GM18511 (cell line): Measurements from ENCODE around the gene RHOJ.
"Not testable (repeated sequence)": the region's sequence is repeated elsewhere in the genome, so short reads cannot be mapped to it uniquely, and the experiment has no call there.

ENCODE experiments used
- ATAC-seq: cut with Tn5 transposase; IDR thresholded peaks from one replicate; pipeline ENCODE4 v1.9.1; 2021; ENCODE audit warnings: mild to moderate bottlenecking, moderate library complexity; ENCODE audit not compliant: unreplicated experiment

Gene RHOJ

DNA sequence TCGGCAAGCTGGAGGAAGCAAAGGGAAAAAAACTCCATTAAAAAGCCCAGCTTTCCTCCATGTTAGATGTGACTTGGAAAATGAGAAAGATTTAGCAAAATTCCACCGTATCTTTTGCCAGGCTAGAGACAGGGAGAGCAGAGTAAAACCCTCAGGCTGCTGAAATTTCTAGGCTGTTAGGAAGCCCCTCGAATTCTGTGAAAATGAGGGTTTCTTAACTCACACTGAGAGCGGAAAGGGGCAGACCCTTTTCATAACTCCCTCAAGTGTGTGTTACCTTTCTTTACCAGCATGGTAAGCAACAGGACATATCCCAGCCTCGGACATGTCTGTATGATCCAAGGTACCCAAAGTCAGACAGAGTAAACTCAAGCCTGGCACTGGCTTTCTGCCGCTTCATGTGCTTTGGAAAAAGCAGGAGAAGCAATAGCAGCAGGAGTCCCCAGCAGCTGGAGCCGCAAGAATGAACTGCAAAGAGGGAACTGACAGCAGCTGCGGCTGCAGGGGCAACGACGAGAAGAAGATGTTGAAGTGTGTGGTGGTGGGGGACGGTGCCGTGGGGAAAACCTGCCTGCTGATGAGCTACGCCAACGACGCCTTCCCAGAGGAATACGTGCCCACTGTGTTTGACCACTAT, at the start of gene RHOJ:
Gene RHOJ, plus strand, starts transcription at position 37 of the 637 bp plus-strand sequence. Its CDS starts 427 bp downstream, at position 464.
- ATAC-seq: no peak

- ATAC-seq: no peak
Observed at GRCh38 chr14:63155511-63156185, 48.6 kb upstream of the RHOJ start.

DNA sequence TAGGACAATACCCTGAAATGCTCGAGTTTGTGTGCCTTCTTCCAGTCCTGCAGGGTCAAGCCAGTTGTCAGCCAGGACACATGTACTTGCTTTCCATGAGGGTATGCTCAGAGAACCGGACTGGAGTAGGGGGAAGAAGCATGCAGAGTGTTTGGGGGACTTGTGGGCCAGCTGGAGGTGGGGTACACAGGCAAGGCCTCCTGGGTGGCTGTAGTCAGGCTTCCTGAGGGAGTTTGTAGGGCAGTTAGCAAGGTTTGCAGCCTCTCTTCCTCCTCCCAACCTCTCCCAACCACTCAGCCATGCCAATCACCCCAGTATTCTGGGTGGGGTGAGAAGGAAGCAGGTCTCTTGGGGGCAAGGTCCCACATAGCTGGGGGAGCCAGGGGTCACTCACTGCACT, 47.0 kb upstream of the RHOJ start:
- no peak for ATAC-seq

GRCh38 chr14:63163306-63163705, 40.9 kb upstream of the RHOJ start:
- ATAC-seq: no peak

GRCh38 chr14:63164108-63164683, 40.0 kb upstream of the RHOJ start:
- no peak for ATAC-seq

DNA sequence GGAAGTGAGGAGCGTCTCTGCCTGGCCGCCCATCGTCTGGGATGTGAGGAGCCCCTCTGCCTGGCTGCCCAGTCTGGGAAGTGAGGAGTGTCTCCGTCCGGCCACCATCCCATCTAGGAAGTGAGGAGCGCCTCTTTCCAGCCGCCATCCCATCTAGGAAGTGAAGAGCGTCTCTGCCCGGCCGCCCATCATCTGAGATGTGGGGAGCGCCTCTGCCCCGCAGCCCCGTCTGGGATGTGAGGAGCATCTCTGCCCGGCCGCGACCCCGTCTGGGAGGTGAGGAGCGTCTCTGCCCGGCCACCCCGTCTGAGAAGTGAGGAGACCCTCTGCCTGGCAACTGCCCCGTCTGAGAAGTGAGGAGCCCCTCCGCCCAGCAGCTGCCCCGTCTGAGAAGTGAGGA, 39.0 kb upstream of the RHOJ start:
- not testable (repeated sequence) for ATAC-seq

GRCh38 chr14:63167044-63167443, 37.2 kb upstream of the RHOJ start:
- ATAC-seq: no peak

DNA sequence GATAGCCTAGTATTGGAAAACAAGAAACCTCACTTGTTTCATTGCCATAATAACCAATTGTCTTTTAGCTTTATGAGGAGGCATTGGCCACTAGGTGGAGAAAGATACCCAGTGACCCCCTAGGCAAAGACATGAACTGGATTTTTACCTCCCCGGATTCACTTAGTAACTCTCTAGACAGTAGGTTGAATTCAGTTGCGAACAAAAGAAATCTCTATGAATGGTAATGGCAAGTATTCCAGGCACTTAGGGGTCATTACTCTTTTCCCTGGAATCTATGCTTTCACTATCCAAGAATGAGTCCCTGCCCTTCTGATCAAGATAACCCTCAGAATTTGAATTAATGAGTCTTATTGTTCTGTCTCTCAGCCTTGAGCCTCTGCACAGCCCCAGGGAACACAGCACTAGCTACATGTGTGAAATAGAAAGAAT, 29.5 kb upstream of the RHOJ start:
- ATAC-seq: no peak

DNA sequence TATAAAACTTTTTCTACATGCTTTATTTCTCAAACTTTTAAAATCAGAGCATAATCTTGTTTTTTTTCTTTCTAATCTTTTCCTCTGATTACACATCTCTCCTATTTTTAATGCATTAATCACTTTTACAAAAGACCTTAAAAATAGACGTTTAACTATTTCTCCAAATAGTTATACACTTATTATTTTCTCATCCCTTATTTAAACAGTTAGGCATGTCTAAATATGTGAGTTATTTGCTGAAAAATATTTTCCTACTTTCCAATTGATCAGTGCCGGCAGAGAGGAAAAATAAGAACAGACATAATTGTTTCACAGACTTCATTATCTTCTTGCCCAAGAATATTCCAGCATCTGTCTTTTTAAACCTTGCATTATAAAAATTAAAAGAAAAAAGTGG, 28.7 kb upstream of the RHOJ start:
- ATAC-seq: no peak

- no peak for ATAC-seq
Observed at GRCh38 chr14:63178912-63179311, 25.3 kb upstream of the RHOJ start.

- no peak for ATAC-seq
Observed at GRCh38 chr14:63179383-63179782, 24.9 kb upstream of the RHOJ start.

- ATAC-seq: no peak
Observed at GRCh38 chr14:63180011-63180410, 24.2 kb upstream of the RHOJ start.

DNA sequence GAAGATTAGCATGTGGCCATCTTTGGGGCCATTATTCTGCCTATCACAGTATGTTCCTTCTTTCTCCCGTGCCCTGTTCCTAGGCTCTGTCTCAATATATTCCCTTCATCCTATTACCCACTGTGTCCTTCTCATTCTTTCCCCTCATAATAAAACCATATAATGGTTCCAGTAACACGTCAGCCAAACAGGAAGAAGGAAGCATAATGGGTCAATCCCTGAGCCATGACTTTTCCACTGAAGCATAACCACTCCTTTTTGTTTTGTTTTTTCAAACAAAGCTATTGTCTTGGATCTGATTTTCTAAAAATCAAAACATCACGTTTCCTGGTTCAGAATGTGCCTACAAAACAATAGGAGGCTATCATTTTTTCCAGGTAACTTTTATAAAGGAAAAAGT, 21.3 kb upstream of the RHOJ start:
- ATAC-seq: no peak

DNA sequence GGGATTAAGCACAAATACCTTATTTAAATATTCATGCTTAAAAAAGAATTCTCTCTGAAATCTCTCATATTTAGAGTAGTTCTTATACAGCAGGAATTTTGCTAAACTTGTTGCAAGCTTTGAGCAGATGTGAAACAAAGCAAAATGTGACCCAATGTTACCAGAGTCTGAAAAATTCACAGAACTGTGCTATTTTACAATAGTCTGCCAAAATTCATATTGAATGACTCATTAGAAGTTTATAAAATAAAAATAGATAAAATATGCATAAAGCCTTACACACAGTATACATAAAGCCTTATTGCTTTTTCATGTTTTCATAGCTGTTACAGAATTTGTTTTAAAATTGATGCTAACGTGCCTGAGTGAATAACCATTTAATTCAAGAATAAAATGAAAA, 17.8 kb upstream of the RHOJ start:
- no peak for ATAC-seq

DNA sequence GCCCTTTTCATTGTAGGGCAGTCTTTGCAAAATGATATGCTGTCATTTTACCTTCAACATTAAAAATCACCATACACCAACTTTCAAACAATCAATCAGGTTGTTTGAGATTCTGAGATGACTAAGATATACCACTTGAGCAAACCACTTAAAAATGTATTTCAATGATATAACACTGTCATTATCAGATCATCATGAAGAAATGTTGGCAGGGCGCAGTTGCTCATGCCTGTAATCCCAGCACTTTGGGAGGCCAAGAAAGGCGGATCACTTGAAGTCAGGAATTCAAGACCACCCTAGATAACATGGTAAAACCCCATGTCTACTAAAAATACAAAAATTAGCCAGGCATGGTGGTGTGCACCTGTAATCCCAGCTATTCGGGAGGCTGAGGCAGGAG, 13.0 kb upstream of the RHOJ start:
- ATAC-seq: no peak

- ATAC-seq: no peak
Observed at GRCh38 chr14:63192085-63192484, 12.2 kb upstream of the RHOJ start.

GRCh38 chr14:63193236-63193635, 11.0 kb upstream of the RHOJ start:
- no peak for ATAC-seq

- no peak for ATAC-seq
Observed at GRCh38 chr14:63200035-63200740, 4.1 kb upstream of the RHOJ start.

DNA sequence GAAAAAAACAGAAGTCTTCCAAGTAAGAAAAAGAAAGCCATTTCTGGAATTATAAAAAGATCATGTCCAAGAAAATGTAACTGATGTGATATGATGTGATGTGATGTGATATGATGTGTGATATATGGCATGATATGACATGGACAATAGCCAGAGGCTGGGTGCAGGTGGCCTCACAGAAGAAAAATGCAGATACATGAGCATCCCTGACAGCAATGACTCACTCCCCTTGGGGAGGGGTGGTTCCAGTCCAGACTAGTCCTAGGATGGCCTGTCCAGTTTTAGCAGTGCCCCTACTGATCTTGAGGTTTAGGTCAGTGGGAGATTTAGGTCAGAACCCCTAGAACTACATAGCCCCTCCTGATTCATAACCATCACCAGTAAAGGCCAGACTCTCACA, 3.5 kb upstream of the RHOJ start:
- ATAC-seq: no peak

DNA sequence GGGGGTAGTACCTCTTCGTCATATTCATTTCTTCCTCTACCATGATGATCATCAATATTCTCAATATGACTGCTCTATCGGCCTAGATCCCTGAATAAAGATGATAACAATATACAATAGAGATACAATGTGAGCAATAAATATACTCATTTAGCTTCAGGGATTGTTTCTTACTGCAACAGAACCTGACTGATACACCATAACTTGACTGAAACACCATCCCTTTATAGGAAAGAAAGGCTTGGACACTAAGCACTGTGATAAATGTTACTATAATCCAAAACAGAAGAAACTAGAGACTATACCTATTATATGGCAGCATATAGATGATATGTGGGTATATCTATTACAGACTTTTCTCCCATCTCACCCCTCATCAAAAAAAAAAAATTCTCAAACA, 1.2 kb upstream of the RHOJ start:
- no peak for ATAC-seq

- ATAC-seq: no peak
Observed at GRCh38 chr14:63203618-63204406, 431 bp upstream of the RHOJ start.
